OCI-M1 (cell line): ENCODE data around the gene MSL3.

Experiments used
- DNase-seq: peaks from one replicate; lab custom pipeline; 2025; lab: John Stamatoyannopoulos, UW

MSL3 gene

DNA sequence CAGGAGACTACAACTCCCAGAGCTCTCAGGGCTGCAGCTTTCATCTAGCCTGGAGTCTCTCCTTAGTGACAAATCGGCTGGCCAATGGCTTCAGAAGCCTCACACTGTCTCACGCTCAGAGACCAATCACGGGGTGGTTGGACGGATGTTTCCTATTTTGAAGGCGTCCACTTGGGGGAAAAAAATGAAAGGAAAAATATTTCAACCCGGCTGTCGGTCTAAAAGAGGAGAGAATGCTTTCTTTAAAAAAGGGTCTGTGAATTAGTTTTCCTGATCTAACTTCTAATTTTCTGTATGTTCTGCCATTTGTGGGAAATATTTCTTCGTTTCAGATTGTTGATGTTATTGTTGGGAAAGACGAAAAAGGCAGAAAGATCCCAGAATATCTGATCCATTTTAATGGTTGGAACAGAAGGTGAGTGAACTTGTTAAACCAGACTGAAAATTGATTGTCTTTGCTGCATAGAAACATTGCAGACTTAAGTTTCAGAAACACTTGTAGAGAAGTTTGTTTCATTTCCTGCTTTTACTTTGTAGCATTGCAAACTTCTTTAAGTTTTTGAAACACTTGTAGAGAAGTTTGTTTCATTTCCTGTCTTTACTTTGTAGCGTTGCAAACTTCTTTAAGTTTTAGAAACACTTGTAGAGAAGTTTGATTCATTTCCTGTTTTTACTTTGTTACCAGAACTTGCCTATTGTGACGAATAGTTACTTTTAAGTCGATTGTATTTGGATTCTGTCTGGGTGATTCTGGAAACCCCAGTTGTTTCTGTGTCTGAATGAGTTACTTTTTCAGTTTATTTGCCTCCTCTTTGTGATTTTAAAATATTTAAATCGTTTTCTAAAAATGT, 1.6 kb downstream of the MSL3 start:
- peak; percentile 90 for DNase-seq

DNA sequence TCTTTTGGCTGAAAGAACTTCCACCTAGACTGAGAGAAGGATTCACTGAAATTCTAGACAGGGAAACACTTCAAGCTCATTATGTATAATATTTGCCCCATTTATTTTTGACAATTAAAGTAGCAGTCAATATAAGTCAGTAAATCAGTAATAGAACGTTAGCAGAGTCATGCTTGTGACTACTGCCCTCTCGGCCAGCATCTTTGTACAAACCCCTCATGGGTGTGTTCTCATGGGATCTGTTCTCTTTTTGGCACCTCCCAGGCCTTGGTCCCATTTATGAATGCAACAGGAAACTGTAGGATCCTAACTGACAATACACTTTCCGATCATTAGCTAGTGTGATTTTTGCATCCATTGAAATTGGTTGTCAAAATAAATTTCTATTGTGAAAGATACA, 2.9 kb downstream of the MSL3 start:
- DNase-seq: no peak

DNA sequence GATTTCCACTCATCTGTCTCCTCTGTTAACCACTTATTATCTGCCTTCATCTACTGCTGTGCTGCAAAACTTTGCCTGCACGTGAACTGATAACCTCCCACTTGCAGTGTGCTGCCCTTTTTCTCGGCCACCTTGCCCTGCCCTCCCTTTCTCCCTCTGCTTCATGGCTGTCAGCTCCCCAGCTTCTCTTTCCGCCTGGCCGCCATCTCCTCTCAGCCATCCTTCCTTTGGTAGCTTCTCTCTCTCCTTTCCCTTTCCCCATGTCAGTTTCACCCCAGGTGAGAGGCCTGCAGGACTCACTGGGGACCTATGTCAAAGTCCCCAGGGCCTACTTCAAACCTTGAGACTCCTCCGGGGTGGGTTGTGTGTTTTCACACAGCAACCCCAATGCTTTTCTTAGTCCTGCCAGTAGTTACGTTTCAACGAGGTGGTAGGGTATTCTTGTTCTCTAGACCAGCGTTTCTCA, 6.6 kb downstream of the MSL3 start:
- DNase-seq: no peak

DNA sequence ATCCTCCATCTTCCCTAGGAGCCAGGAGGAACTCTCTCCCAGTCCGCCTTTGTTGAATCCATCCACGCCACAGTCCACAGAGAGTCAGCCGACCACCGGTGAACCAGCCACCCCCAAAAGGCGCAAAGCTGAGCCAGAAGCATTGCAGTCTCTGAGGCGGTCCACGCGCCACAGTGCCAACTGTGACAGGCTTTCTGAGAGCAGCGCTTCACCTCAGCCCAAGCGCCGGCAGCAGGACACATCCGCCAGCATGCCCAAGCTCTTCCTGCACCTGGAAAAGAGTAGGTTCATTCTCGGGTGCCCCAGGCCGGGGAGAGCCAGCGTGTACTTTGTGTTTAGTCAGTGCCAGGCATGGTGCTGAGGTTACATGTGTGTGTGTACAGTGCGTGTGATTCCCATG, 7.4 kb downstream of the MSL3 start:
- DNase-seq: no peak

DNA sequence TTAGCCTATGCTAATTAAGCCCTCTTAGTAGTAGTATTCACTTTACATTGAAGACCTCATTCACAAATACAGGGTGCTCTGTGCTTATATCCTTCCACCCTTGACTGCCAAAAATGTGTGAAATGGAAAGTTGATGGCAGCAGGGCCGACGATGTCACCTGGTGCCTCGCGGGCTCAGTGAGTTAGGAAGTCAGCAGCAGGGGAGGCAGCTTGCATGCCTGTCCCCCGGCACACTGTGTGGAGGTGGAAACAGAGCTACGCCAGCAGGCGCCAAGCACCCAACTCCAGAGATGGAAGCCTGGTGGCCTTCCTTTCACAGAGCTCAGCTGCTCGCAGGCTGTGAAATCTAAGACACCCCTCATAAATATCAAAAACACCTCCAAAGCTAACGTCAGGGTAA, 8.4 kb downstream of the MSL3 start:
- DNase-seq: no peak

DNA sequence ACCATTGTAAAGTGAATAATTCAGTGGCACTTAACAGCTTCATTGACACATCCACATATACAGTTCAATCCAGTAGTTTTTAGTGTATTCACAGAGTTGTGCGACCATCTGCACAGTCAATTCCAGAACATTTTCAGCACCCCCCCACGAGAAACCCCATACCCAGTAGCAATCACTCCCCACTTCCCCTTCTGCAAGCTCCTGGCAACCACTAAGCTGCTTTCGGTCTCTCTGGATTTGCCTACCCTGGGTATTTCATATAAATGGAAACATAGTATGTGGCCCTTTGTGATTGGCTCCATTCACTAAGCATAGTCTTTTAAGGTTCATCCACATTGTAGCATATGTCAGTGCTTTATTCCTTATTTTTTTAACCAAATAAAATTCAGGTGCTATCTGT, 10.0 kb downstream of the MSL3 start:
- no peak for DNase-seq

DNA sequence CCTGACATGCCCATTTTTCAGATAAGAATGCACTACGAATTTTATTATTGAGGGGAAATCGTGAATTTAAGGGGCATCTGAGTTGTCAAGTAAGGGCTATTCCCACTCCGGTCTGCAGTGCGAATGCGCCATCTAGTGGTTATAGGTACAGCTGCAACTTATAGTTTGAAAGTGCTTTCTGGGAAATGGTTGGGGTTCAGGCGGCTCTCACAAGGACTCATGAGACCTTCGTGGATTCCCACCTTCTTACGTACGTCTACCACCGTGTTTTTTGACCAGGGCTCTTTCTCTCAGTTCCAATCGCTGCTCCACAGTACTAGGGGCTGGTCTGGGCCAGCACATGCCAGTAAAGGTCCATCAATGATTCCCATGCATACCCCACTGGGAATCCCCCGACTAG, 12.3 kb downstream of the MSL3 start:
- DNase-seq: peak; percentile 64

DNA sequence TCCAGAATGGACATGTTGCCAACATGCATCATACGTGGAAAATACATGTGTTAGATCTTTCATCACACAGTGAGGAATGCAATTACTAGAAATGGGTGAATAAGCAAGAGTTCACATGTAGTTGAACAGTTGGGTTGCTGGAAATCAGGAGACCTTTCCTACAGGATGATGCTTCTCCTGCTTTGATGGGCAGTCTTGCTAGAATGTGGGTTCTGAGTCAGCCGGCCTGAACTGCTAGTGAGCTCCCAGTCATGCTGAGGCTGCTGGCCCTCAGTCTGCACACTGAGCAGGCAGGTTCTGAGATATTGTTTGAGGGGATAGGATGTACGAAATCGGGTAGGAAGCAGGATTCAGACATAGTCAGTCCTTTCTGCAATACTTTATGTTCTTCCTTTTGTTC, 20.2 kb downstream of the MSL3 start:
- DNase-seq: no peak

DNA sequence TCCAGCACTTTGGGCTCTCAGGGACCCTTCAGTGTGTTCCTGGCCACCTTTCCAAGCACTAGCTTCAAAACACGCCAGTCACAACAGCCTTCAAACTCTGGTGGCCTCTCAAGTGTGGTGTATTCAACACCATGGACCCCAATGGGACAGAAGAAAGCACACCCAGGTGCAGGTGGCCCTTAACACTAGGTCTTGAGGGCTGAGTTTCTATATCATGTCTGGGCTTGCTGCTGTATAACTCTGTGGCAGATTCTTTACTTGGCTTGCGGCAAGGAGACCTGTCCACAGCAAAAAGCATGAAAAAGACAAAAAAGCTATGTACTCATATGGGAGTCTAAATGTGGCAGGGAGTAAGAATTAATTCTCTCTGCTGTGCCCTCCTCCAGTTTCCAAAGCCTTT, 23.1 kb downstream of the MSL3 start:
- no peak for DNase-seq

DNA sequence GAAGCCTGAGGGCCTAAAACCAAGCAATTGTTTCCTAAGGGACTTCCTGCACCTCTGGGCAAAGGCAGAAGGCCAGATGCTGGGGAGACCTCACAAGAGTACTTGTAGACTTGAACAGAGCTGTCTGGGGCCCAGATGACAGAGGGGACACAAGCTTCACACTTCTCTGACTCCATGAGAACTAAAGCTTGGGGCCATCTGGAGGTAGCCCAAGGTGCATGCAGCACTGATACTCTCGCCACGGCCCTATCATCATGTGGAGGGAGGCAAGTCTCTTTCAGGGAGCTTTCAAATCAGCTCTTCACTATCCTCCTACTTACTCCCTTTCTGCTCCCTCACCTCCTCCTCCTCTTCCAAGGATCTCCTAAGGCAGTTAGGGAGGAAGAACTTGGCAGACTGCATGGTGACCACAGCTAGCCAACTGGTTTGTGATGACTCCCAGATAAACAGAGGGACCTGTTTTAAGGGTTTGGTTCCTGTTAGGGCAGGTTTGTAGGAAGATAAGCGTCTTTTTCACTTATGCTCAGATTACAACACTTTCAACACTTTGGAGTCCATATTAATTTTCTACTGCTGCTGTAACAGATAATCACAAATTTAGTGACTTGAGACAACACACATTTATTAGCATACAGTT, 23.8 kb downstream of the MSL3 start:
- DNase-seq: peak; percentile 3

DNA sequence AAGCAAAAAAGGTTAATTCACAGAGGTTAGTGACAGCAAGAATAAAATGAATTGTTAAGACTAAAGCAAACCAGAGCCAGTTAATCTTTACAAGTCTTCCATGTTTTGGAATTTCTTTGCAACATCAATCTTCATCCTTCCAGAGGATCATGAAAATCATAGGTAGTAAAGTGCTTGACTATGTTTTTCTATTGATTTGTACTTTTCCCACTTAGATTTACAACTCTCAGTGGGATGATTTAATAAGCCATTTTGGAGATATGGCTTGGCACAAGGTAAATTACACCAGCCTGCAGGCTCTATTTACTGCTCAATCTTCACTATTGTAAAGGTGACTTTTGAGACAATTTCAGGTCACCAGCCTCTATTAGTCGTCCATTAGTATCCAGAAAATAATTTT, 26.5 kb downstream of the MSL3 start:
- DNase-seq: no peak

DNA sequence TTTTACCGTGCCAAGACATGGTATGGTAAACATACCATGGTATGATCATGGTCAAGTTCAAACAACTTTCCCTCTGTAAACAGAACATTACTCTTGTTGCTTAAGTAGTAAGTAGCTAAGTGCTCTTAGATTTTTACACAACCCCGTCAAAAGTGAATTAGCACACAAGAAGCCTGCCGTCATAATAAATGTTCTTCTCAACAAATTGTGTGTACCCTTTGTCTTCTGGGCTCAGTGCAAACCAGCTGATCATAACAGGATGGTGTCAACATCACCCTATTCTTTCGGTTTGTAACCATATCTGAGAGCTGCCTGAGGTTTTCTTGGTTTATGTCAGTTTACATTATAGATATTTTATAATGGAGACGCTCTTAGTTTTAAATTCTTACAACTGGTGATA, 28.8 kb downstream of the MSL3 start:
- DNase-seq: no peak

DNA sequence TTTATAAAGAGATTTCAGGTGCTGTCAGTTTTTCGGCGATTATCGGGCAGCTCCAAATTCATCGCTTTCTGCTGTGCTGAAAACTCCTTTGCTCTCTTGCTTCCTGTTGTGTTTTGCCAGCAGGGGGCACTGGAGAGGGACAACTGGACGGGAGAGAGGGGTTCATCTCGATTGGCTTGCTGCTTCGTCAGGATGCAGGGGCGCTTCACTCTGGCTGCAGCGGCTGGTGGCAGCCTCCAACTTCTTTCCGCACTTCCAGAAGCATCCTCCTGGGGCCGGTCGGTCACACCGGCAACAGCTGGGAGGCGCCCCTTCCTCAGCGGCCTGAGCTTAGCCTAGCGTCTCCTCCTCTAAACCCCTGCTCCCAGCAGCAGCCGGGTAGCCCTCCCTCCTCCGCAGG, 29.5 kb downstream of the MSL3 start:
- peak; percentile 46 for DNase-seq

DNA sequence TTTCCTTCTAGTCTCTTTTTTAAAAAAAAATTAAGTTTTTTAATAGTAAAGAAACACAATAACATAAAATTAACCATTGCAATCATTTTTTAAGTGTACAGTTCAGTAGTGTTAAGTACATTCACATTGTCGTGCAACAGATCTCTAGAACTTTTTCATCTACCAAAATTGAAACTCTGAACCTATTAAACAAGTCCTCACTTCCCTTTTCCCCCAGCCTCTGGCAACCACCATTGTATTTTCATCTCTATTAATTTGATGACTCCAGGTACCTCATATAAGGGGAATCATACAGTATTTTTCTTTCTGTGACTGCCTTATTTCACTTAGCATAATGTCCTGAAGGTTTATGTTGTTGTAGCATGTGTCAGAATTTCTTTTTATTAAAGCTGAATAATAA, 31.8 kb downstream of the MSL3 start:
- no peak for DNase-seq

DNA sequence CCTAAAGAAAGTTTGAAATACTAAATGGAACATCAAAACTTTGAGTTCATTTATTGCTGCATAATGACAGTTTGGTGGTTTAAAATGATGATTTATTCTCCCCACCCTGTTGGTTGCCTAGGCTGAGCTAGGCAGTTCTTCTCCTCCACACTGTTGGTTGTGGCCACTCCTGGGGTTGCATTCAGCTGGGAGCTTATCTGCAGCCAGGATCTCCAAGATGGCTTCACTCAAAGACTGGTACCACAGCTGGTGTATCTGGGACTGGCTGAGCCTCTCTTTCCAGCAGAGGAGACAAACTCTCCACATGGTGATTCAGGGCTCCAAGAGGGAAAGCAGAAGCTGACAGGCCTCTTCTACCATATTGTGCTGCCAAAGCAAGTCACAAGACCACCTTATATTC, 33.1 kb downstream of the MSL3 start:
- DNase-seq: peak; percentile 19

DNA sequence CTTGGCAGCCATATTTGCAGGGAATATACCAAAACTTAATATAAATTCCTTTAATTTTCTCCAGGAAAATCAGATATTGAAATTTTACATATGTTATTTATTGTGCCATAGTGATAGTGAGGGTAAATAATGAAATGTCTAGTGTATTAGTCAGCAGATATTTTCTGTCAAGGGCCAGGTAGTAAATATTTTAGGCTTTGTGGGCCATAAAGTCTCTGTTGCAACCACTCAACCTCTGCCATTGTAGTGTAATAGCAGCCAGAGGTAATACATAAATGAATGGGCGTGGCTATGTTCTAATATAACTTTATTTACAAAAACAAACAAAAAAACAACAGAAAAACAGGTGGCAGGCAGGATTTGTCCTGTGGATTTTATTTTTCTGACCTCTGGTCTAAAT, 33.5 kb downstream of the MSL3 start:
- no peak for DNase-seq

DNA sequence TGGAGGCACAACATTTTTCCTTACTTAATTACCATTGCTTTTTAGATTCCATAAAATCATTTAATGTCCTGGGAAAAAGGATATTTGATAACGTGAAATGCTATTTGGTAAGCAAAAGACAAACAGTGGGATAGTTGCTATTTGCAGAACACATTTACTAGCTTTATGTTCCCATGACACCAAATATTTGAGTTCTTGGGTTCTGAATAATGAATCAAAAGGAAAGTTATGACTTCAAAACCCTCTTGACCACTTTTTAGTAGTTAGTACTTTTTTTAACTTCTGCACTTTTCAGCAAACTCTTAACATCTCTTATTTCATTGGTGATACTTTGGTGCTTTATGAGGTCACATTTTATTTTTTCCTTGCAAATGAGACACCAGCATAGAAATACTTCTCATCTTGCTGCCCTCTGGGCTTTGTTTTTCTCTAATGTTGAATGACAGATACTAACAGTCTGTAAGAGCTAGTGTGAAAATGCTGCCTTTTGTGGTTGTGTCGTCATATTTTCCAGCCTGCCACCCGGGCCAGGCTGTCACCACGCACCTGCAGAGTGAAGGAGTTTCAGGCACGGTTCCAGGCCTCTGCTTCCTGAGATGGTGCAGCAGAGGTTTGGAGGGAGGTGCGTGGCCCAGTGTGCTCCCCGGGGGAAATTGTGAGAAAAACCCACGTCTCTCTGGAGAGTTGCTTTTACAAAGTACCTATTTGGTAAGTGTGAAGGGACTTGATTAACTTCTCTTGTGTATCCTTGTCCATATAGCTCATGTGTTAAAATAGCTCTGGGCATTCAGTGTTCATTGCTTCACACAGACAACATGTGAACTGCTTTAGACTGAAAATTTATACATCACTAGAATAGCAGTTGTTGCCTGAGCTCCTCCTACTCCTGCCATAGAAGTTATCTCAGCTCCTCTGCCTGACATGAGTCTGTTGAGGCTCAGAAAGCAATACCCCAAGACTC, 34.7 kb downstream of the MSL3 start:
- peak; percentile 2 for DNase-seq

DNA sequence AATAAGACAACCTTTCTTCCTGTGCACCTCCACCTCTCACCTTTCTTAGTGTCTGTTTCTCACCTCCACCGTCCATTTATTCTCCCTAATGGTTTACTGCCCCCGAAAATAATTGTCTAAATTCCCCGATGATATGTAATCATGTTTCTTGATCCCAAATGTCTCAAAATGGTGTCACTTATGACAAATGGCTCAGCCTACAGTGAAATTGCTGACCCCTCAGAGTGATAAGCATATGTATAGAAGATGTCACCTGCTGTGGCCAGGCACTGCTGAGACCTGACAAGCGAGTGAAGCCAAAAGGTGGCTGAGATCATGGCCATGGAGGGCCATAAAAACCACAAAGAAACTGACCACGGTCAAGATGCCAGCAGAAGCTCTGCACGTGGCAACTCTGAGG, 35.7 kb downstream of the MSL3 start:
- no peak for DNase-seq

DNA sequence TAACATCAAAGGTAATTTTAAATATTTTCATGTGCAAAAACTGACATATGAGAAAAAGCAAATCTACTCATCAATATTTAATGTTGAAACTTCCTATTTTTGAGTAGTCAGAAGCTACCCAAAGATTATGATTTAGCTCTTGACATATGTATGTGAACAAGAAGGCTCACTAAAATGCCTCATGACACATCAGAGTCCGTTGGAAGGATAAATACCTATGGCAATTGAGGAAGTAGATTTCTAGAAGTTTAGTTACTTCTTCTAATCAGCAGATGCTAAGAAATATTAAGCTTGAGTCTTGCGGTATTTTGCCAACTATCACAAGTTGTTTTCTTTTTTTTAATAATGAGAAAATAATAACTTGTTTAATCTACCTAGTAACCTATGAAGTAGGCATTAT, 55.3 kb downstream of the MSL3 start:
- no peak for DNase-seq
